GM19238 (cell line): ENCODE data around the gene LRRC46.

ENCODE experiments used
- DNase-seq: peaks from one replicate; pipeline ENCODE4 v3.0.0; 2011; ENCODE audit warnings: low spot score; ENCODE audit not compliant: insufficient read length

Gene LRRC46

GRCh38 chr17:47830396-47831002, 971 bp upstream of the LRRC46 start:
- no peak for DNase-seq

- no peak for DNase-seq
Measured at GRCh38 chr17:47831934-47832327, 461 bp downstream of the LRRC46 start.

GRCh38 chr17:47834756-47835155, 3.3 kb downstream of the LRRC46 start:
- no peak for DNase-seq

DNA sequence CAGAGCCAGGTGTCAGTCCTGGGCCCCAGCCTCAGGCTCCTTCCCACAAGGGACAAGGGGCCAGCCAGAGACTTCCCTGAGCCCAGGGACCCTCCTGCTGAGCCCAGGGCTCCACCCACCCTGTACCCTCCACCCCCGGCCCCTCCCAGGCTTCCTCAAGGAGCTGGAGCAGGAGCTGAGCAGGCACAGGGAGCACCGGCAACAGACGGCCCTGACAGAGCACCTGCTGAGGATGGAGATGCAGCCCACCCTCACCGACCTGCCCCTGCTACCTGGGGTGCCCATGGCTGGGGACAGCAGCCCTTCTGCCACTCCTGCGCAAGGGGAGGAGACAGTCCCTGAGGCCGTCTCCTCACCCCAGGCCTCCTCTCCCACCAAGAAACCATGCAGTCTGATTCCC, 5.1 kb downstream of the LRRC46 start:
- no peak for DNase-seq

DNA sequence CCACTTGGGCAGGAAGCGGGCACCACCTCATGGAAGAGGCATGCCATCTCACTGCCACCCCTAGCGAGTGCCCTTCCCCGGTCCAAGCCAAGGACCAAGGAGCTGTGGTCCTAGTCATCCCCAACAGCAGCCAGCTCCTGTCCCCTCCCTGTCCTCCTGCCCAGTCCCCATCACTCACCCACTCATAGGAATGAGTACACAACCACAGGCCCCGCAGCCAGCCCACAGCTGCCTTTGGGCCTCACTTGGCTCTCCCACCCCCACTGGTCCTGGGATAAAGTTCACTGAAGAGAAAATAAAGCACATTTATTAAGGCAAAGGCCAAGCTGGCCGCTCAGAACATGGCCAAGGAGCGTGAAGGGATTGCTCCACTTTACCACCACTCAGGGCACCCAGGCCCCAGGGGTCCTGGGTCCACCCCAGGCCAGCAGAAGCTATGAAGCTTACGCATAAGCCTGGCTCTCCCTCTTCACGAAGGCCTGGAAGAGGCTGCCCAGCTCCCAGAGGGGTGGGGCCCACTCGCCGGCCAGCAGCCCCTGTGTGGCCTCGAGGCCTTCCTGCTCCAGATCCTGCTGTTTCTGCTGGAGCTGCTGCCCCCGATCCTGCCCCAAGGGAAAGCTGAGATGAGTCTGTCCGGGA, 6.0 kb downstream of the LRRC46 start:
- no peak for DNase-seq

GRCh38 chr17:47838636-47839035, 7.2 kb downstream of the LRRC46 start:
- no peak for DNase-seq

DNA sequence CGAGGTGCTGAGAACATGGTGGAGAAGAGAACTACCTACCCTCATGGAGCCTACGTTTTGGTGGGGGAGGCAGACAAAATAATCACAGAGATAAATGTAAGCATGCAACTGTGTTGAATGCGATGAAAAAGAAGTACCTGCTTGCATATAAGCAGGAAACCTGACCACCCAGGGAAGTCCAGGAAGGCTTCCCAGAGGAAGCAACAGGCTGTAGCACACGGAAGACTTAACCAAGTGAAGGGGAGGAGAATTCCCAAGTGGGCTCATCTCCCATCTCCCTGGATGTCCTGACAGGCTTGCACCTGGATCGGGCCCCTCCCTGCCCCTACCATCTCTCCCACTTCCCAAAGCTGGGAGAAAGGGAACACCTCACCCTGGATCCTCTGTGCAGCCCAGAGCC, 7.6 kb downstream of the LRRC46 start:
- DNase-seq = no peak

DNA sequence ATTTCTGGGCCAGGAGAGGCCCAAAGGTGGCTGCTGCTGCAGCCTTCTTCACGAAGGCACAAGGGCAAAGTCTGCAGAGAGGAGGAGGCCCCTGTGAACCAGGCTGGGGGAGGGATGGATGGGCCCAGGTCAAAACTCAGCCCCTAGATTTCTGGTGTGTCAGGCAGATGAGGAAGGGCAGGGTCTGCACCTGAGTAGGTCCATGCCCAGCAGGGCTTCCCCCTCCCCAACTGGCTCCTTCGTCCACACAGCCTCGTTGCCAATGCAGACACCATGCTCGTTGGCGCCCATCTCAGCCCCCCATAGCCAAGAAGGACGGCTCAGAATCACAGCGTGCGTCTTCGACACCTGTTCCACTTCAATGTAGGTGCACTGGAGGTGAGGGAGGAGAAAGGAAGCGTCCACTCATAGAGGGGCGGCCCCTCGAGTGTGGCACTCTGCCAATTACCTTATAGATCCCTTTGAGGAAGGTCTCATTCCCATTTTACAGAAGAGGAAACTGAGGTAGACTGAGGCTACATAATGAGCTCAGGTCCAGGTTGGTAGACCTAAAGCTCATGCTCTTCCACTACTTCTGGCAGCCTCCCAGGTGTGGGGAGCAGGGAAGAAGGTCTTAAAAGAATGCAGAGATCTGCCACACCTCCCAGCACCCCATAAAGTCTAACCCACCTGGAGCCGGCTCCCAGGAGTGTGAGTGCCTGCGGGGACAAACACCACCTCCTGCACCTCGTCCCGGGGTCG, 8.7 kb downstream of the LRRC46 start:
- DNase-seq = no peak

DNA sequence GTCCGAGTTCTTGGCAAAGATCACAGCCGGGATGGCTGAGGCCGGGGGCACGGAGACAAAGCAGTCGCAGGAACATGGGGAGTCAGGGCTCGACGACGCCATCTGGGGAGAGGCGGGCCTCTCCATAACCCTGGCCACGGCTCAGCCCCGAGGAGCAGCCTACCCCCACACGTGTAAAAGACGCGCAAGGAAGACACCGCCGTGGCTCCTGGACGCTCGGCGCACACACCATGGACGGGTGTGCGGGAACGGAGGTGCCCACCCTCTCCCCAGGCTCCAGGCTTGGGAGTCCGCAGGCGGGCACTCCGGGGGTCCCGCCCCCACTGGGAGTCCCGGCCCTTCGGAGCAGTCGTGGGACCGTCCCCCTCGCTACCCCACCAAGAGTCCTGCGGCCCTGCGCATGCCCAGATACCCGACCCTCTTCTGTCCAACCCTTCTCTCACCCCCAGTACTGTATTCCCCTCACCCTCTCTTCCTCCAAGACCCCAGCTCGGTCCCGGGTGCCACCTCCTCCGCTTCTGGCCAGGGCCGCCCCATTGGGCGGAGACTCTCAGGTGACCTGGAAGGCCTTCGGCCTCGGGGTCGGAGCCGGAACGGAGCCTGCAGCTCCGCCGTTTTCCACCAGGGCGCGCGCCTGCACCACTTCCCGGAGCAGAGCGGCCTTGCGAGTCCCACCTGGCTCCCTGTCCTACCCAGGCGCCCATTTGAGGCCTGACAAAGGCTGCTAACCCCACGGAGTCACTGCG, 9.4 kb downstream of the LRRC46 start, which contains the start of gene SCRN2:
Gene SCRN2, minus strand, starts transcription at position 532 of the 746 bp plus-strand sequence. Its CDS starts 430 bp downstream, at position 102.
- DNase-seq = peak; percentile 92

DNA sequence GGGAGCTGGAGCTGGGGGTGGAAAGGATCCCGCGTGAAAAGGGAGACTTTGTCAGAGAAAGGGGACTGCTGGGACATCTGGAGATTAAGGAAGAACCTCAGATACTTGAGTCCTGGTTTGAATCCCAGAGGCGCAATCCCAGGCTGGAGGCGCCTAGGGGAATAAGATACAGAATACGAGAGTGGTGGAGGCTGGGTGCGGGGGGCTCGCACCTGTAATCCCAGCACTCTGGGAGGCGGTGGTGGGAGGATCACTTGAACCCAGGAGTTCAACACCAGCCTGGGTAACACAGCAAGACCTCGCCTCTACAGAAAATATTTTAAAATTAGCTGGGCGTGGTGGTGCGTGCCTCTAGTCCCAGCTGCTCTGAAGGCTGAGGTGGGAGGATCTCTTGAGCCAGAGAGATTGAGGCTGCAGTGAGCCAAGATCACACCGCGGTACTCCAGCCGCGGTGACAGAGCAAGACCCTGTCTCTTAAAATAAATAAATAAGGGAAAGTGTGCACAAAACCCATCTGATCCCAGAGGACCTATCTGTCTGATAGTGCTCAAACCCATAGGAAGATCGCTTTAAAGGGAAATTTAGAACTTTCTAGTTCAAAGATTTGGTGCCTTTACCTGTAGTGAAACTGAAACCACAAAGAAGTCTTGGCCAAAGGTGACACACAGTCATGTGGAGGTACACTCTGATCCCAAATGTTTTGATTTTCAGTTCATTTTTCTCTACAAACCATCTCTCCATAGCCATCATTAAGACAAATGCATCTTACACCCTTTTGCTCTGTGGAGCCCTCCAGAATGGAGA, 10.2 kb downstream of the LRRC46 start:
- DNase-seq = no peak

DNA sequence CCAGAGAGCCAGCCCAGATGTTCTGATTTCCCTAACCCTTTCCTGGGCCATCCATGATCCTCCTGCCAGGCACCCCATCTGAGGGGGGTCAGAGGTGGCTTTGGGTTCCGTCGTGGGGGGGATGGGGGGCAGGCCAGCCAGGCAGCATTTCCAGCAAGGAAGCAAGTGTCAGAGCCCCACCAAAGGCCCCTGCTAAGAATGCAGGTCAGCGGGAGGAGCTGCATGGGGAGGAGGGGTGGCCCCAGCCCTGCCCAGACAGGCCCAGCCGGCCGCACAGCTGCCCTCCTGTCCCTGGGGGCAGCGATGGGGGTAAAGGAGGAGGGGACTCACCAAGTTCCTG, 11.9 kb downstream of the LRRC46 start:
- no peak for DNase-seq

DNA sequence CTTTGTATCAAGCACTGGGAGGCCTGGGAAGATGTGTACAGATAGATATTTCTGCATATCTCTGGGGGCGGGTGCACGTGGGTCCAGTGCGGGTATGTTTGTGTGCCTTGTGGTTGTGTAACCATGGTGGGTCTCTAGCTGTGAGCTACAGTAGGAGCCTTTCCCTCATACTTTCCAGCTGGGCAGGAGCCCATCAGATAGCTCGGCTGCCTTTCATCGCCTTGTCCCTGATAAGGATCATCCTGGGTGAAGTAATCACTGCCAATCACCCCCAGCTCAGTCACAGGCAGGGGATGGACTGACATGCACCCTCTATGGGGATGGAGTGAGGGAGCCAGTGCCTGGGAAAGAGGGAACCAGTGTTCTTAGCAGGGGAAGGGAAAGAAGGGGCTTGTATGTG, 12.8 kb downstream of the LRRC46 start:
- no peak for DNase-seq

- no peak for DNase-seq
Measured at GRCh38 chr17:47844814-47845715, 13.6 kb downstream of the LRRC46 start.

DNA sequence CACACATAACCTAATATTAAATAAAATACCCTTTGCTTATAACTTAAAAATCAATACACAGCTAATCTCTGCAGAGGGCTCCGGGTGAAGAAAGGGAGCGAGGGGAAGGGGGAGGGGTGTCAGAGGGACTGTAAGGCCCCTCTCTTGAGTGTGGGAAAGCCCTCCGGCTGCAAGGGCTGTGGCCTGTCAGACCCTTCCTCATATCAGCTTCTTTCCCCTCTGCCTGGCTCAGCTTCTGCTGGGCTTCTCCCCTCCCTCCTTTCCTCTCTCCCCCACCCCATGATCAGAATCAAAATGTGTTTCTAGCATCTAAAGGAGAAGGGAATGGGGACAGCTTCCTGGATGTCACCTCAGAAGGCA, 14.2 kb downstream of the LRRC46 start:
- DNase-seq = no peak

- no peak for DNase-seq
Measured at GRCh38 chr17:47846716-47847340, 15.4 kb downstream of the LRRC46 start.

- DNase-seq = no peak
Measured at GRCh38 chr17:47847341-47848197, 16.1 kb downstream of the LRRC46 start.

- DNase-seq = no peak
Measured at GRCh38 chr17:47848198-47848513, 16.7 kb downstream of the LRRC46 start.

DNA sequence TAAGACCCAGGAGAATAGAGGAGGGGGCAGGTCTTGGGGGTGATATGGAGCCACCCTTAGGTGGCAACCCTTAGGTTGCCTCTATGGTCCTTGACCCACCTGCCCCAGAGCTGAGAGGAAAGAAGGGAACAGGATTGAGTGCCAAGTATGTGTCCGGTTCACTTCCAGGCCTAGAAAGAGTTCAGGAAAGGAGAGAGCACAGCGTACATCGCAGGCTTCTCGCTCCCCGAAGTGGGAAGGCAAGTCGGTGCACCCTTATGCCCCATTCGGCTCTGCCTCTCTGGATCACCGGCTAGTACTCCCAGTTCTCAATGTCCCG, 18.9 kb downstream of the LRRC46 start:
- no peak for DNase-seq
